IPS-20b (cell line): Measurements from ENCODE around the gene RNF13.
"Not testable (repeated sequence)": the region's sequence is repeated elsewhere in the genome, so short reads cannot be mapped to it uniquely, and the experiment has no call there.

Source experiments
- H3K27ac ChIP-seq: one replicate; pipeline ENCODE4 v1.5.1; 2013; ENCODE audit warnings: low read length
- H3K27me3 ChIP-seq: 2 replicates; pipeline ENCODE4 v1.6.1; 2013; ENCODE audit warnings: mild to moderate bottlenecking, low read length, inconsistent platforms; ENCODE audit not compliant: insufficient read depth
- H3K36me3 ChIP-seq: 2 replicates; pipeline ENCODE4 v1.6.1; 2013; ENCODE audit warnings: low read depth, mild to moderate bottlenecking, inconsistent platforms, low read length, moderate library complexity; ENCODE audit not compliant: insufficient read depth
- H3K4me1 ChIP-seq: 2 replicates; pipeline ENCODE4 v1.6.1; 2013; ENCODE audit warnings: mild to moderate bottlenecking, control low read depth, inconsistent platforms, low read length, moderate library complexity; ENCODE audit not compliant: insufficient read depth
- H3K4me3 ChIP-seq: 2 replicates; pipeline ENCODE4 v1.5.1; 2013; ENCODE audit warnings: mild to moderate bottlenecking, low read length, inconsistent platforms
- H3K9ac ChIP-seq: 2 replicates; pipeline ENCODE4 v1.6.1; 2013; ENCODE audit warnings: low read depth, mild to moderate bottlenecking, inconsistent platforms, low read length, moderate library complexity
- H3K9me3 ChIP-seq: 2 replicates; pipeline ENCODE4 v1.6.1; 2013; ENCODE audit warnings: mild to moderate bottlenecking, low read depth, low read length, inconsistent platforms; ENCODE audit not compliant: insufficient read depth

The RNF13 gene

DNA sequence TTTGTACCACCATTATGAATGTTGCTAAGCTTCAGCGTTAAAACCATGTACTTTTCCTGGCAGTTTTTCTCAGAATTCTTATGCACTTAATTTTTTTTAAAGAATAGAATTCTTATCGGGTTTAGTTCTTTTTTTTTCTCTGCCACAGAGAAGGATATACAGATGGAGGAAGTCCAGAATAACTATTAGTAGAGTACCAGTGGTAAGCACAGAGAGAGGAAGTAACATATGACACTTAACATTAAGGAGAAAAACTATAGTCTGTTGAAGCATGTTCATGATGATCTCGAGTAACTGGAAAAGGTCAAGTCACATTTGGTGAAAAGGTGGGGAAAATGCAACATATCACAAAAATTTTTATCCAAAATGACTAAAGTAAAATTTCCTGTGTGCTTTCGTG, 68.9 kb downstream of the RNF13 start:
- Histone ChIP-seq H3K9ac (no peak overlapping the region), H3K27me3 (no peaks in the 10 kb centered on the region), H3K4me3 (no peak overlapping the region), H3K27ac (no peak overlapping the region), H3K4me1 (no peaks in the 10 kb centered on the region), H3K36me3 (no peaks in the 10 kb centered on the region), H3K9me3 (no peaks in the 10 kb centered on the region)

DNA sequence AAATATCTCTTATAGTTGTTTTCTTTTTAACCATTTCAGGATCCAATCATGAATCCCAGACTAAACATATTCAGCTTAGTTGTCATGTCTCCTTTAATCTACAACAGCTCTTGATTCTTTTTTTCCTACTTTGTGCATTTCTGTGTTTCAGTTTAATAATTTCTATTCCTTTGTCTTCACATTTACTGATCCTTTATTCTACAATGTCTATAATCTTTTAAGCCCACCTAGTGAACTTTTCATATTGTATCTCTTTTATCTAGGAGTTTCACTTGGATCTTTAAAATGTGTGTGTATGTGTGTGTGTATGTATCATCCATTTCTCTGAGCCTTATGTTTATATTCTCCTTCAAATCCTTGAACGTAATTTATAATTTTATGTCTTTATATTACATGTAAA, 70.1 kb downstream of the RNF13 start:
- Histone ChIP-seq H3K9me3 (no peaks in the 10 kb centered on the region), H3K9ac (no peak overlapping the region), H3K27ac (no peak overlapping the region), H3K4me3 (no peak overlapping the region), H3K27me3 (no peaks in the 10 kb centered on the region), H3K36me3 (no peaks in the 10 kb centered on the region), H3K4me1 (no peaks in the 10 kb centered on the region)

DNA sequence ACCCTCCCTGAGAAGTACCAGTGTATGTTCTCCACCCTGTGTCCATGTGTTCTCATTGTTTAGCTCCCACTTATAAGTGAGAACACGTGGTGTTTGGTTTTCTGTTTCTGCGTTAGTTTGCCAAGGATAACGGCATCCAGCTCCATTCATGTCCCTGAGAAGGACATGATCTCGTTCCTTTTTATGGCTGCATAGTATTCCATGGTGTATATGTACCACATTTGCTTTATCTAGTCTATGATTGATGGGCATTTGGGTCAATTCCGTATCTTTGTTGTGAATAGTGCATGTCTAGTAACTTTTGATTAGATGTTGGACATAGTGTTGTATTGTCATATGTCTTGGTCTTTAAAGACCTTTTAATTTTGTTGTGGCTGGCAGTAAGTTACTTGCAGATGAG, 70.8 kb downstream of the RNF13 start:
- not testable (repeated sequence) for H3K9ac ChIP-seq, H3K4me1 ChIP-seq, H3K27ac ChIP-seq, H3K4me3 ChIP-seq, H3K9me3 ChIP-seq, H3K36me3 ChIP-seq, H3K27me3 ChIP-seq

DNA sequence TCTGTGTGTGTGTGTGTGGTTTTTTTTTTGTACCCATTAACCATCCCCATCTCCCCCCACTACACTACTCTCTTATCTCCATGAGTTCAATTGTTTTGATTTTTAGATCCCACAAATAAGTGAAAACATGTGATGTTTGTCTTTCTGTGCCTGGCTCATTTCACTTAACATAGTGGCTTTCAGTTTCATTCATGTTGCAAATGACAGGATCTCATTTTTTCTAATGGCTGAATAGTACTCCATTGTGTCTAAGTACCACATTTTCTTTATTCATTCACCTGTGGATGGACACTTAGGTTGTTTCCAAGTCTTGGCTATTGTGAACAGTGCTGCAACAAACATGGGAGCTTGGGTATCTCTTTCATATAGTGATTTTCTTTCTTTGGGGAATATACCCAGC, 71.8 kb downstream of the RNF13 start:
- not testable (repeated sequence) for H3K4me3 ChIP-seq, H3K27me3 ChIP-seq, H3K36me3 ChIP-seq, H3K4me1 ChIP-seq, H3K27ac ChIP-seq, H3K9ac ChIP-seq, H3K9me3 ChIP-seq

DNA sequence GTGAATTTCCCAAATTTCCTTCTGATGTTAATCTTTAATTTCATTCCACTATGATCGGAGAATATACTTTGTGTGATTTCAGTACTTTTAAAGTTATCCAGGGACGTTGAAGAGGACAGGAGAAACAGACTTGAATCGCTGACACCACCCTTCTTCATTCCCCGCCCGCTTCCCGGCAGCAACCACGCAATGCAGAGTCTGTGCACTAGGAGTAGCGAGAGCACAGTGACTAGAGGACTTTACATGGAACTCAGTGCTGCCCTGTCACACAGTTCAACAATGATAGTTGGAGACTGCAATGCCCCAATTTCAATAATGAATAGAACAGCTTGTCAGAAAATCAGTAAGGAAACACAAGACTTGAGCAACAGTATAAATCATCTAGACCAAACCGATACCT, 73.9 kb downstream of the RNF13 start:
- Histone ChIP-seq H3K4me1 (no peaks in the 10 kb centered on the region), H3K4me3 (no peak overlapping the region), H3K27me3 (no peaks in the 10 kb centered on the region), H3K9ac (no peak overlapping the region), H3K9me3 (no peaks in the 10 kb centered on the region), H3K27ac (no peak overlapping the region), H3K36me3 (no peaks in the 10 kb centered on the region)

DNA sequence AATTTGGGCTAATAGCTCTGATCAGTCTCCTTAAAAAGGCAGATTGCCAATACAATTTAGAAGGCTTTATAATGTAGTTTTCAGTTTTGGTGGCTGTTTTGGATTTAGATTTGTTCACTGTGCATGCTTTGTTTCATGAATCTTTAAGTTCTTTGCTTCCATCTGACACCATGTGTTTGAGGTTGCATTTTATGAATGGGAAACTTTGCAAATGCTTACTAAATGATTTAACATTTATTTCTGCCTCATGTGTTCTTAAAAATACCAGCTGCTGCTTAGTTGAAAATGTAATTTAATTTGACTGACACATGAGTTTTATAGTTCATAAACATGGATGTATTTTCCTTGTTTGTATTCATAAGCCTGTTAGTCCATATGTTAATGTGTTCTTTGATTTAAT, 78.6 kb downstream of the RNF13 start:
- Histone ChIP-seq H3K27me3 (no peaks in the 10 kb centered on the region), H3K4me1 (peaks cover 6% of the 10 kb centered on the region; the same call in 1 of the 2 replicates), H3K36me3 (no peaks in the 10 kb centered on the region), H3K4me3 (no peak overlapping the region), H3K9me3 (no peaks in the 10 kb centered on the region), H3K9ac (no peak overlapping the region), H3K27ac (no peak overlapping the region)

DNA sequence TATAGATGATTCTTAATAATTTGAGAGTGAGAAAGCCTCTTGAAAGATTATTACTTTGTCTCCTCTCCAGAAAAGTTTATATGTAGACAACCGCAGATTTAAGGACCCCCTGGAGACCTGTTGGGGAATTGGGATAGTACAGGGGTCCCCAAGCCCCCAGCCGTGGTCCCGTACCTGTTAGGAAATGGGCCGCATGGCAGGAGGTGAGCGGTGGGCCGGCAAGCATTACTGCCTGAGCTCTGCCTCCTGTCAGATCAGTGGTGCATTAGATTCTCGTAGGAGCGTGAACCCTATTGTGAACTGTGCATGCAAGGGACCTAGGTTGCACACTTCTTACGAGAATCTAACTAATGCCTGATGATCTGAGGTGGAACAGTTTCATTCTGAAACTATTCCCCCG, 79.4 kb downstream of the RNF13 start:
- Histone ChIP-seq H3K9ac (no peak overlapping the region), H3K9me3 (no peaks in the 10 kb centered on the region), H3K4me1 (peaks cover 6% of the 10 kb centered on the region; the same call in 1 of the 2 replicates), H3K27ac (no peak overlapping the region), H3K27me3 (no peaks in the 10 kb centered on the region), H3K4me3 (no peak overlapping the region), H3K36me3 (no peaks in the 10 kb centered on the region)

DNA sequence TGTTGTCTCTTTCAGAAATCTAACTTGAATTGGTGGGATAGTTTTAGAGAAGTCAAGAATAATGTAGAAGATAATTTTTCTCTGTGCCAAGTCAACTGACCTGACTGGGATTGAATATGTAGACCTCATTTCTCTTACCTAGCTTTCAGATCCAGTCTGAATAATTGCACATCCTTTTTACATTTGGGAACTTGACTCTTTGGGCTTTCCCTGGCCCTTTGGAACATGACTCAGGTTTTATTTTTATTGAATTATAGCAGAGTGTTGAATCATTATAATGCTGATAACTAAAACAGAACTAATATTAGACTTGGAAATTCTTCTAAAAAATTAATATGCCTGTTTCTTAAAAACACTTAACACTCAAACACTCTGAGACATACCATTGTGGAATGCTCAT, 81.2 kb downstream of the RNF13 start:
- Histone ChIP-seq H3K9ac (no peak overlapping the region), H3K27ac (no peak overlapping the region), H3K36me3 (no peaks in the 10 kb centered on the region), H3K27me3 (no peaks in the 10 kb centered on the region), H3K4me1 (peaks cover 6% of the 10 kb centered on the region; the same call in 1 of the 2 replicates), H3K9me3 (no peaks in the 10 kb centered on the region), H3K4me3 (no peak overlapping the region)

DNA sequence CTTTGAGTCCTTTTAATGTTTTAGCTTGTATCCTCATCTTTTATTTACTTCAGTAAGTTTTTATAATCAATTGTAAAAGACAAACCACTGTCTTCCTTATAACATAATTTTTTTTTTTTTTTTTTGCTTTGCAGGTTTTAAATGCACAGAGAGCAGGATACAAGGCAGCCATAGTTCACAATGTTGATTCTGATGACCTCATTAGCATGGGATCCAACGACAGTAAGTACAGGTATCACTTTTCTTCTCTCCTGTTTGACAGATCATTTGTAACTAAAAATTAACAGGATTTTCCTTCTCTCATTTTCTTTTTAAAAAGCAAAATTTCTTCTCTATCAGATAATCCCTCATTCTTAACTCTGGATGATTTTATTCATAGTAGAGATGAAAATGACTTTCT, 82.3 kb downstream of the RNF13 start:
- H3K4me1 ChIP-seq = peaks cover 6% of the 10 kb centered on the region; the same call in 1 of the 2 replicates
- H3K36me3 ChIP-seq = no peaks in the 10 kb centered on the region
- H3K4me3 ChIP-seq = no peak overlapping the region
- no peak overlapping the region for H3K9ac ChIP-seq
- no peaks in the 10 kb centered on the region for H3K9me3 ChIP-seq
- H3K27ac ChIP-seq = no peak overlapping the region
- H3K27me3 ChIP-seq = no peaks in the 10 kb centered on the region

DNA sequence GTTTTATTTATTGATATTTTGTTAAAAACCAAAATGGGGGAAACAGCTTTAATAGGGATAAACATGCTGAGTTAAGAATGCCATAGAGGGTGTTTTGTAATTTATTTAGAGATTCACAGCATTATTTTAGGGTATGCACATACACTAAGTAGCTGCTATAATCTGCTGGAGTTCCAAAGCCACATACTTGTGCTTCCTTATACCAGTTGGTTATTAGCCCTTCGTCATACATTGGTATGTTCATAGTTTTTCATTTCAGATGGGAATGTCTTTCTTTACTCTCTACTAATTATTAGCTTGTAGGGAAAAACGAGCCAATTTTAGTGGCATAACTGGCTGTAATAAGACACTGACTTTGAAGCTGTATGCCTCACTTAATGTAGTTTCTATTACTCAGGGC, 82.8 kb downstream of the RNF13 start:
- Histone ChIP-seq H3K4me1 (peaks cover 6% of the 10 kb centered on the region; the same call in 1 of the 2 replicates), H3K4me3 (no peak overlapping the region), H3K9me3 (no peaks in the 10 kb centered on the region), H3K9ac (no peak overlapping the region), H3K36me3 (no peaks in the 10 kb centered on the region), H3K27me3 (no peaks in the 10 kb centered on the region), H3K27ac (no peak overlapping the region)

DNA sequence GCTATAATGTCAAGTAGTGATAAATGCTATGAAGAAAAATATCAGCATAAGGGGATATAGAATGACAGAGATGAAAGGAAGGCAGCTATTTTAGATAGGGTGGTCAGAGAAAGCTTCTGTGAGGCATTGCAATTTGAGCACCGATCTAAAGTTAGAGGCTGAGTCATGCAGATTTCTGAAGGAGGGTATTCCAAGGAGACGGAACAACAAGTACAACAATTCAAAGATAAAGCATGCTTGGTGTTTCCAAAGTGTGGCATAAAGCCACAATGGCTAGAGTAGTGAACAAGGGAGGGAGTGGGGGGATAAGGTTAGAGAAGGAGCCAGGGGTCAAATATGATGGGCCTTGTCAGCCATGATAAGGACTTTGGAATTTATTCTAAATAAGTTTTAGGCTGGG, 85.8 kb downstream of the RNF13 start:
- Histone ChIP-seq H3K4me3 (no peak overlapping the region), H3K9me3 (no peaks in the 10 kb centered on the region), H3K9ac (no peak overlapping the region), H3K4me1 (peaks cover 6% of the 10 kb centered on the region; the same call in 1 of the 2 replicates), H3K36me3 (no peaks in the 10 kb centered on the region), H3K27me3 (no peaks in the 10 kb centered on the region), H3K27ac (no peak overlapping the region)

DNA sequence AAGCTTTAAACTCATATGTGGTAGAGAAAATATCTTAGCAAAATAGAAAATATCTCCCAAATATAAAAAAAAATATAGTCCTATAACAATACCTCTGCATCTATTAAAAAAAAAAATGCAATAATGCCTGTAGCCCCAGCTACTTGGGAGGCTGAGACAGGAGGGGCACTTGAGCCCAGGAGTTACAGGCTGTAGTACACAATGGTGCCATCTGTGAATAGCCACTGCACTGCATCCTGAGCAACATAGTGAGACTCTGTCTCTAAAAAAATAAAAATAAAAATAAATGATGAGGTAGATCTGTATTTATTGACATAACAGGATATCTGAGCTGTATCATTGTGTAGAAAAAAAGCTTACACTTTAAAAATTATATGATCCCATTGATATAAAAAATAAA, 87.3 kb downstream of the RNF13 start:
- Histone ChIP-seq H3K27me3 (no peaks in the 10 kb centered on the region), H3K36me3 (no peaks in the 10 kb centered on the region), H3K9me3 (no peaks in the 10 kb centered on the region), H3K9ac (no peak overlapping the region), H3K27ac (no peak overlapping the region), H3K4me1 (peaks cover 1% of the 10 kb centered on the region; the same call in 1 of the 2 replicates), H3K4me3 (no peak overlapping the region)

DNA sequence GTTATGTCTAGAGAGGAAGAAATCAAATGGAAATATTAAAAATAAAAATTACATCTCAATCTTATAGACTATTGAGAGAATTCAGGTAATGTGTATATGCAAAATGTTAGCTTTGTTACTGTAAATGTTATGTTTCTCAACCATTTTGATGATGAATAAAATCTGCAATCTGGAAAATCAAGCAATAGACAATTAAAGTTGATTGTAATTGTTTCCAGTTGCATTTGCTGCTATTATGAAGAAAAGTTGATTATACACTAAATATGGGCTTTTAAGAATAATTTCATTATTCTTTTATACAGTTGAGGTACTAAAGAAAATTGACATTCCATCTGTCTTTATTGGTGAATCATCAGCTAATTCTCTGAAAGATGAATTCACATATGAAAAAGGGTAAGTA, 88.8 kb downstream of the RNF13 start:
- no peaks in the 10 kb centered on the region for H3K27me3 ChIP-seq
- H3K9ac ChIP-seq = no peak overlapping the region
- H3K27ac ChIP-seq = no peak overlapping the region
- H3K36me3 ChIP-seq = no peaks in the 10 kb centered on the region
- H3K9me3 ChIP-seq = no peaks in the 10 kb centered on the region
- H3K4me1 ChIP-seq = no peaks in the 10 kb centered on the region
- H3K4me3 ChIP-seq = no peak overlapping the region
